Endothelial cell of umbilical vein (primary cell): ENCODE results near the gene KRT82. TPM values are rescaled to one million over a fixed set of nuclear protein-coding genes. Genes with fewer than 3 reads are reported as not detected.

ENCODE experiments used
- BruUV-seq: library from RNA; stranded (reverse); fragments of 400-500 nt; replicated peaks from 2 replicates; lab custom pipeline; 2021; lab: Mats Ljungman, UMichigan
- CTCF ChIA-PET: fragments of 300-600, 350-600 bp; sonication (Branson Sonifier 250); formaldehyde crosslinking; loops from one replicate; lab custom pipeline; 2021; ENCODE audit warnings: antibody characterized with exemption, inconsistent platforms; lab: Charles Lee
- POLR2A ChIA-PET: fragments of 300-600, 350-600 bp; sonication (Branson Sonifier 250); formaldehyde crosslinking; loops from one replicate; lab custom pipeline; 2021; ENCODE audit warnings: antibody characterized with exemption, inconsistent platforms; lab: Charles Lee
- DNase-seq: peaks from one replicate; pipeline ENCODE4 v3.0.0-alpha.2; 2011; ENCODE audit warnings: low read depth, low spot score
- FAIRE-seq: peaks from 2 replicates; lab custom pipeline; 2011; peaks lifted over from hg19 to GRCh38; lab: Jason Lieb, UNC
- H2AFZ ChIP-seq: 2 replicates; pipeline ENCODE4 v1.6.0; 2012; ENCODE audit warnings: low read depth, low read length, control low read depth, inconsistent platforms
- H3K27ac ChIP-seq: 2 replicates; pipeline ENCODE4 v1.5.1; 2011; ENCODE audit warnings: low read depth, mild to moderate bottlenecking, control low read depth, low read length, moderate library complexity; ENCODE audit not compliant: insufficient read depth
- H3K27me3 ChIP-seq, 2 experiments: 2 replicates each; pipeline versions ENCODE4 v1.6.0 to v1.6.1; 2011; ENCODE audit warnings: low read length in 2 of 2, mixed read lengths in 1 of 2; ENCODE audit not compliant: control insufficient read depth in 2 of 2, insufficient read depth in 2 of 2
- H3K36me3 ChIP-seq, 2 experiments: 2 replicates in 1 of 2; 3 replicates in 1 of 2; pipeline ENCODE4 v1.5.1; 2011; ENCODE audit warnings: low read length in 2 of 2, mild to moderate bottlenecking in 1 of 2, moderate library complexity in 1 of 2; ENCODE audit not compliant: control insufficient read depth in 2 of 2, insufficient read depth in 2 of 2; ENCODE audit errors: extremely low read depth in 1 of 2
- H3K4me1 ChIP-seq: 3 replicates; pipeline ENCODE4 v1.5.1; 2011; ENCODE audit warnings: mild to moderate bottlenecking, low read length; ENCODE audit not compliant: control insufficient read depth, insufficient read depth; ENCODE audit errors: extremely low read depth
- H3K4me2 ChIP-seq: 2 replicates; pipeline ENCODE4 v1.6.1; 2011; ENCODE audit warnings: low read length, control low read depth, mixed read lengths; ENCODE audit not compliant: insufficient read depth
- H3K4me3 ChIP-seq, 3 experiments: fragments of 200-600 bp in 1 of 3; sonication (generic), shearing (Covaris generic) in 1 of 3; replicated peaks in 1 of 3; 2 replicates each; pipeline ENCODE4 v1.5.1; 2011 to 2016; ENCODE audit warnings: control low read depth in 3 of 3, low read length in 3 of 3, mild to moderate bottlenecking in 2 of 3, inconsistent platforms in 1 of 3, low read depth in 1 of 3, moderate library complexity in 1 of 3; ENCODE audit not compliant: insufficient read depth in 1 of 3
- H3K79me2 ChIP-seq: 2 replicates; pipeline ENCODE4 v1.6.0; 2012; ENCODE audit warnings: low read length, inconsistent platforms; ENCODE audit not compliant: control insufficient read depth, insufficient read depth
- H3K9ac ChIP-seq: replicated peaks from 2 replicates; pipeline ENCODE3; 2011; ENCODE audit warnings: low read length, control low read depth; ENCODE audit not compliant: insufficient read depth; ENCODE audit errors: extremely low read depth
- H3K9me1 ChIP-seq: replicated peaks from 3 replicates; pipeline ENCODE4 v1.6.0; 2011; ENCODE audit warnings: mild to moderate bottlenecking, low read length; ENCODE audit not compliant: control insufficient read depth, insufficient read depth; ENCODE audit errors: extremely low read depth
- H3K9me3 ChIP-seq: replicated peaks from 2 replicates; pipeline ENCODE4 v1.5.1; 2012; ENCODE audit warnings: low read length, inconsistent platforms; ENCODE audit not compliant: control insufficient read depth, insufficient read depth
- H4K20me1 ChIP-seq: replicated peaks from 2 replicates; pipeline ENCODE3; 2011; ENCODE audit warnings: mild to moderate bottlenecking, low read length; ENCODE audit not compliant: control insufficient read depth, insufficient read depth; ENCODE audit errors: extremely low read depth
- CTCF ChIP-seq, 2 donors: IDR thresholded peaks; 1 replicate in 1 of 2; 2 replicates in 1 of 2; pipeline ENCODE4 v1.5.1; 2011; ENCODE audit warnings: low read length in 2 of 2, mild to moderate bottlenecking in 2 of 2, moderate library complexity in 2 of 2, control low read depth in 1 of 2, inconsistent platforms in 1 of 2, low read depth in 1 of 2; ENCODE audit not compliant: insufficient read depth in 1 of 2; ENCODE audit errors: extremely low read depth in 1 of 2
- EZH2 ChIP-seq: IDR thresholded peaks from 2 replicates; pipeline ENCODE4 v1.6.1; 2012; ENCODE audit warnings: borderline replicate concordance, low read depth, mild to moderate bottlenecking, moderate library complexity, low read length, inconsistent platforms; ENCODE audit not compliant: severe bottlenecking
- FOS ChIP-seq: IDR thresholded peaks from 2 replicates; pipeline ENCODE4 v1.6.1; 2011; ENCODE audit warnings: mild to moderate bottlenecking, low read length, moderate library complexity, borderline replicate concordance; ENCODE audit not compliant: insufficient read depth
- GATA2 ChIP-seq: IDR thresholded peaks from 2 replicates; pipeline ENCODE4 v1.7.0; 2011; ENCODE audit warnings: low read depth, mild to moderate bottlenecking, moderate library complexity, mixed read lengths, low read length; ENCODE audit not compliant: insufficient read length, insufficient read depth
- JUN ChIP-seq: IDR thresholded peaks from 2 replicates; pipeline ENCODE4 v1.6.1; 2011; ENCODE audit warnings: borderline replicate concordance, low read depth; ENCODE audit not compliant: insufficient read length, insufficient read depth
- MYC ChIP-seq: IDR thresholded peaks from one replicate; pipeline ENCODE4 v1.6.1; 2011; ENCODE audit warnings: mild to moderate bottlenecking, low read depth, low read length
- POLR2A ChIP-seq: IDR thresholded peaks from 2 replicates; pipeline ENCODE4 v1.6.1; 2012; ENCODE audit warnings: low read depth, mild to moderate bottlenecking, control low read depth, low read length
- POLR2AphosphoS5 ChIP-seq: IDR thresholded peaks from 2 replicates; pipeline ENCODE4 v1.6.1; 2012; ENCODE audit warnings: low read depth, mild to moderate bottlenecking, control low read depth, low read length, moderate library complexity; ENCODE audit not compliant: insufficient read depth
- dilution Hi-C: fragments of 300-500 bp; cut with MboI; formaldehyde crosslinking; loops from one replicate; pipeline ENCODE4 v1.15.0; 2019; ENCODE audit warnings: low sequenced_read_pairs; ENCODE audit not compliant: extremely low pct_ligation_motif_present
- intact Hi-C: fragments of 100-400 bp; cut with micrococcal nuclease; formaldehyde crosslinking; loops from one replicate; pipeline ENCODE4 v1.10.0; 2022
- polyA plus RNA-seq, 4 experiments: library from polyadenylated mRNA; depleted of rRNA in 3 of 4; stranded (reverse) in 3 of 4; unstranded in 1 of 4; fragments of >200 nt; gene quantifications; 2 replicates each; pipeline versions ENCODE4 v1.2.1 to v1.2.3, GENCODE V29; 2011 to 2012; ENCODE audit warnings: missing spikeins in 1 of 4
- total RNA-seq: library from RNA; stranded (reverse); gene quantifications from 2 replicates; pipeline ENCODE4 v1.2.3, GENCODE V29; 2021
- TF ChIP-seq, protein P1 (sequence below): IDR thresholded peaks from 2 replicates; pipeline ENCODE4 v1.6.1; 2011; ENCODE audit not compliant: insufficient read depth, insufficient read length

The KRT82 gene
- total and polyA plus RNA-seq, 2 donors (not counting 3 experiments of a cell fraction or from before 2014, with no cell fraction given), result not detected

DNA sequence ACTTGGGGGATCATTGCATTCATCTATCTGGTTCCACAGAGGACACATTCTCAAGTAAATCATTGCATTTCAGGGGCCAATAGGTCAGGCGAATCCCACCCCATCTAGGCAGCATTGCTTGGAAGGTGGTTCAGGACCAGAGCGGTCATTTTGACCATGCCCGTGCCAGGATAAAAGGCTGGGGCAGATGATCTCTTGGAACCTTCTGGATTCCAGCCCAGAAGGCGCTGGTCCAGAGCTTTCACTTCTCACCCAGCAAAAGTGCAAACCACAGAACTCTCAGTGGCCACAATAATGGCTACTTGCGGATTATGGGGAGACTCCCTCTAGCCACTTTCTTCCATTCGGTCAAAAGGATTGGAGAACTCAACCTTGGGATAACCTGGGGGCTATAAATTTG lies 38.3 kb downstream of the KRT82 start:
- no peak overlapping the region for H3K9ac ChIP-seq
- no peaks in the 10 kb centered on the region for H4K20me1 ChIP-seq
- DNase-seq (no peak), FAIRE-seq (no peak)
- no peak overlapping the region for H3K4me2 ChIP-seq
- ChIA-PET CTCF (interaction anchor here (1.4 to 8.3 kb wide), 3 partner anchors 503 to 613 kb away, joined by 7 to 126 read pairs (median 9); no protein-coding TSS in a partner anchor), POLR2A (no interaction called here)
- H3K4me1 ChIP-seq, result no peaks in the 10 kb centered on the region
- no peaks in the 10 kb centered on the region for H3K9me3 ChIP-seq
- dilution Hi-C loops, result no loop called here
- BruUV-seq, result no TSS peak
- no peaks in the 10 kb centered on the region for H3K79me2 ChIP-seq
- no peaks in the 10 kb centered on the region for H3K36me3 ChIP-seq
- H3K27ac ChIP-seq, result no peak overlapping the region
- TF ChIP-seq JUN, result no peak
- no peak for TF ChIP-seq FOS
- TF ChIP-seq POLR2AphosphoS5, result no peak
- no peak for TF ChIP-seq GATA2
- no peak for TF ChIP-seq MYC
- TF ChIP-seq, protein P1, sequence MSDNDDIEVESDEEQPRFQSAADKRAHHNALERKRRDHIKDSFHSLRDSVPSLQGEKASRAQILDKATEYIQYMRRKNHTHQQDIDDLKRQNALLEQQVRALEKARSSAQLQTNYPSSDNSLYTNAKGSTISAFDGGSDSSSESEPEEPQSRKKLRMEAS, result no peak
- H3K4me3 ChIP-seq, result no peak overlapping the region
- H3K9me1 ChIP-seq, result no peaks in the 10 kb centered on the region
- intact Hi-C loops, result no loop called here
- H2AFZ ChIP-seq, result no peak overlapping the region
- peaks cover 2 to 12% of the 10 kb centered on the region in 2 experiments for H3K27me3 ChIP-seq

DNA sequence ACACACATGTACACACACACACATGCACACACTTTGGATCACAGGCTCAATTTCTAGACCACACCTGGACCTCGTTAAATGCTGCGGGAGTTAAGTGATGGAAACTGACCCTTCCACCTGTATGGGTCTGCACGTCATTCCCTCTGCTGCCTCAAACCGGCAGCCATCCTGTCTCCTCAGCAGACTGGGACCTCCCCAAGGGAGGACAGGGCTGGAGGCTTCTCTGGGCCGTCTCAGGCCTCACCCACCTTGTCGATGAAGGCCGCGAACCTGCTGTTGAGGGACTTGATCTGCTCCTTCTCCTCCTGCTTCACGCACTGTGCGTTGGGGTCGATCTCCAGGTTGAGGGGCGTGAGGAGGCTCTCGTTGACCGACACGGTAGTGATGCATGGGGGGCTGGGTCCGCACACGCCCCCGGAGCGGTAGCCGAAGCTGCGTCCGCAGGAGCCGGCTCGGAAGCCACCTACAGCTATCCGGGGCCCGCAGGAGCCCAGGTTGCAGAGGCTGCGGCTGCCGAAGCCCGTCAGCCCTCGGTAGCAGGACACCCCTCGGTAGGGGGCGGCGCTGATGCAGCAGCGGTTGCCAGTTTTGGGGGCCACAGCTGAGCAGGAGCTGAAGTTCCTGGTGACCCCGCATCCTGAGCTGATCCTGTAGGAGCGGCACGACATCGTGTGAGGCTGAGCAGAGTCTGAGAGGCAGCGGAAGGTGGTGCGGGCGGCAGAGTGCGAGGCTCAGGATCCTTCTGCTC lies 39.2 kb downstream of the KRT82 start, which contains the start of gene KRT85:
KRT85 (minus strand) TSS at position 744 of the 748 bp plus-strand sequence; CDS start at position 668, 76 bp downstream.
- intact Hi-C loops, result no loop called here
- Histone ChIP-seq H3K9me3 (no peaks in the 10 kb centered on the region), H3K27ac (no peak within 1 kb of the TSS), H3K9ac (no peak within 1 kb of the TSS), H3K9me1 (no peaks in the 10 kb centered on the region), H3K4me2 (no peak within 1 kb of the TSS), H3K27me3 (peaks cover 2 to 12% of the 10 kb centered on the region in 2 experiments), H3K4me1 (no peaks in the 10 kb centered on the region), H2AFZ (no peak within 1 kb of the TSS), H3K79me2 (no peaks in the 10 kb centered on the region), H3K4me3 (no peak within 1 kb of the TSS), H4K20me1 (no peaks in the 10 kb centered on the region), H3K36me3 (no peaks in the 10 kb centered on the region)
- FAIRE-seq, result no peak
- no TSS peak for BruUV-seq
- CTCF ChIA-PET, result interaction anchor here (8.3 kb wide), 1 partner anchor 514 kb away, joined by 126 read pairs; no protein-coding TSS in a partner anchor
- no peak for DNase-seq
- TF ChIP-seq EZH2, result no peak
- no peak for TF ChIP-seq GATA2
- TF ChIP-seq, protein P1, result no peak
- no peak for TF ChIP-seq JUN
- no peak for TF ChIP-seq MYC
- TF ChIP-seq CTCF (IDR thresholded peaks at IDR 0.05; ENCODE audit: extremely low read depth in 1 of 2, insufficient read depth in 1 of 2, low read depth in 1 of 2, low read length in 2 of 2), result no peak
- TF ChIP-seq POLR2A, result no peak
- dilution Hi-C loops, result no loop called here
- POLR2A ChIA-PET, result no interaction called here
